Activated CD4-positive, alpha-beta T cell treated with anti-CD3 and anti-CD28 coated beads for 4 hours (primary cell): ENCODE data around the gene MRAP2.

Experiments
- DNase-seq, 2 donors: peaks; one replicate each; pipeline ENCODE4 v3.0.0-alpha.2; 2020

MRAP2 gene

GRCh38 chr6:84136364-84137050, 102.9 kb downstream of the MRAP2 start:
- no peak for DNase-seq

- no peak for DNase-seq
Observed at GRCh38 chr6:84137051-84137375, 103.4 kb downstream of the MRAP2 start.

GRCh38 chr6:84137989-84138575, 104.5 kb downstream of the MRAP2 start:
- DNase-seq, result no peak

- no peak for DNase-seq
Observed at GRCh38 chr6:84139311-84139710, 105.7 kb downstream of the MRAP2 start.
